Activated T-cell treated with anti-CD3 and anti-CD28 coated beads for 48 hours (primary cell): ENCODE data around the gene ADAMTSL1.

Experiments
- DNase-seq: peaks from one replicate; pipeline ENCODE4 v3.0.0-alpha.2; 2020; ENCODE audit warnings: low read depth

ADAMTSL1 gene

GRCh38 chr9:18775930-18776329 lies 302.0 kb downstream of the ADAMTSL1 start:
- DNase-seq, result no peak

DNA sequence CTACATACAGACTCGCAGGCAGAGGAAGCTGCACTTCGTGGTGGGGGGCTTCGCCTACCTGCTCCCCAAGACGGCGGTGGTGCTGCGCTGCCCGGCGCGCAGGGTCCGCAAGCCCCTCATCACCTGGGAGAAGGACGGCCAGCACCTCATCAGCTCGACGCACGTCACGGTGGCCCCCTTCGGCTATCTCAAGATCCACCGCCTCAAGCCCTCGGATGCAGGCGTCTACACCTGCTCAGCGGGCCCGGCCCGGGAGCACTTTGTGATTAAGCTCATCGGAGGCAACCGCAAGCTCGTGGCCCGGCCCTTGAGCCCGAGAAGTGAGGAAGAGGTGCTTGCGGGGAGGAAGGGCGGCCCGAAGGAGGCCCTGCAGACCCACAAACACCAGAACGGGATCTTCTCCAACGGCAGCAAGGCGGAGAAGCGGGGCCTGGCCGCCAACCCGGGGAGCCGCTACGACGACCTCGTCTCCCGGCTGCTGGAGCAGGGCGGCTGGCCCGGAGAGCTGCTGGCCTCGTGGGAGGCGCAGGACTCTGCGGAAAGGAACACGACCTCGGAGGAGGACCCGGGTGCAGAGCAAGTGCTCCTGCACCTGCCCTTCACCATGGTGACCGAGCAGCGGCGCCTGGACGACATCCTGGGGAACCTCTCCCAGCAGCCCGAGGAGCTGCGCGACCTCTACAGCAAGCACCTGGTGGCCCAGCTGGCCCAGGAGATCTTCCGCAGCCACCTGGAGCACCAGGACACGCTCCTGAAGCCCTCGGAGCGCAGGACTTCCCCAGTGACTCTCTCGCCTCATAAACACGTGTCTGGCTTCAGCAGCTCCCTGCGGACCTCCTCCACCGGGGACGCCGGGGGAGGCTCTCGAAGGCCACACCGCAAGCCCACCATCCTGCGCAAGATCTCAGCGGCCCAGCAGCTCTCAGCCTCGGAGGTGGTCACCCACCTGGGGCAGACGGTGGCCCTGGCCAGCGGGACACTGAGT lies 303.2 kb downstream of the ADAMTSL1 start:
- DNase-seq, result no peak

- DNase-seq, result no peak
Measured at GRCh38 chr9:18778147-18778546, 304.2 kb downstream of the ADAMTSL1 start.

DNA sequence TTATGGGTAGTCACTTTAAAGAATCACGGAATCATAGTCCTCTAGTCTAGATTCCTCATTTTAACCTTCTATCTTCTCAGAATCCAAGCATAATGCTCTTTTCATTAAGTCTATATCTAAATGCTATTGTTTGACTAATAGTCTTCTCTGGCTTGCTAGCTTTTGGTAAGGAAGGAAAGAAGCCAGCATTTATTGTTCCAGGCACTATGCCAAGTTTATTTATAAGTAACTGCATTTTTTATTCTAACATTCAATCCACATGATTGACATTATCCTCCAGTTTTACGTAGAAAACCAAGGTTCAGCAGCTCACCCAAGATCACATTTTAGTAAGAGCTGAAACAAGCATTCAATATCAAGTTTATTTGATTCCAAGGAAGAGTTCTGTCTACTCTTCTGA lies 304.9 kb downstream of the ADAMTSL1 start:
- DNase-seq, result no peak

DNA sequence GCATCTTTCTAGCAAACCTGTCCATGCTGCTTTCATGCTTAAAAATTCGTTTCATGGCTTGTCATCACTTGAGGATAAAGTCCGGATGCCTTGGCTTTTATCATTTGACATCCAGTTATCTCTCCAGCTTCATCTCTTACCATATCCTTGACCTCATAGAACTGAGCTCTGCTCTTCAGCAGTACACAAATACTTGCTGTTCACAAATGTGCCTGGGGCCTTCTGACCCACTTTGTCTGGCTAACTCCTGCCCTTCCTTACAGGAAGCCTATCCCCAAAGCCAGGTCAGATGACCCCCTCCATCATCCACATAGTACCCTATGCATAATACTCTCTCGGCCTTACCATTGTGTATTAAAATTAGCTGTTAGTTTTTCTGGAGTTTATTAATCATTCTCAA lies 310.0 kb downstream of the ADAMTSL1 start:
- DNase-seq, result no peak

- DNase-seq, result no peak
Measured at GRCh38 chr9:18785604-18786003, 311.7 kb downstream of the ADAMTSL1 start.

DNA sequence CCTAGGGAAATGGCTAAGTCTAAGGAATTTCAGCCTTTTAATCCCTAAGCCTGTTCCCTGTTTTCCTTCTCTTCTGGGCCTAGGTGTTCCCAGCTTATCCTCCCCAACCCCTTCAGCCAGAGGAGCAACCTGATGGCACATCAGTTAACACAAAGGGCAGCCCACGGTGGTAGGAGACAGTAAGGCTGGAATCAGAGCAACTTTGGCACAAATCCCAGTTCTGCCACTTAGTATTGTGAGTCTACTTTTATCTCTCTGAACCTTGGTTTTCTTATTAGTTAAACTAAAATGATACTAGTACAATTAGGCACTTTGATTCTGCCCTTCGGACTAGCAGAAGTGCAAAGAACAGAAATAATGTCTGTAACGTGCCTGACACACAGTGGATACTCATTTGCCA lies 312.2 kb downstream of the ADAMTSL1 start:
- DNase-seq, result no peak

DNA sequence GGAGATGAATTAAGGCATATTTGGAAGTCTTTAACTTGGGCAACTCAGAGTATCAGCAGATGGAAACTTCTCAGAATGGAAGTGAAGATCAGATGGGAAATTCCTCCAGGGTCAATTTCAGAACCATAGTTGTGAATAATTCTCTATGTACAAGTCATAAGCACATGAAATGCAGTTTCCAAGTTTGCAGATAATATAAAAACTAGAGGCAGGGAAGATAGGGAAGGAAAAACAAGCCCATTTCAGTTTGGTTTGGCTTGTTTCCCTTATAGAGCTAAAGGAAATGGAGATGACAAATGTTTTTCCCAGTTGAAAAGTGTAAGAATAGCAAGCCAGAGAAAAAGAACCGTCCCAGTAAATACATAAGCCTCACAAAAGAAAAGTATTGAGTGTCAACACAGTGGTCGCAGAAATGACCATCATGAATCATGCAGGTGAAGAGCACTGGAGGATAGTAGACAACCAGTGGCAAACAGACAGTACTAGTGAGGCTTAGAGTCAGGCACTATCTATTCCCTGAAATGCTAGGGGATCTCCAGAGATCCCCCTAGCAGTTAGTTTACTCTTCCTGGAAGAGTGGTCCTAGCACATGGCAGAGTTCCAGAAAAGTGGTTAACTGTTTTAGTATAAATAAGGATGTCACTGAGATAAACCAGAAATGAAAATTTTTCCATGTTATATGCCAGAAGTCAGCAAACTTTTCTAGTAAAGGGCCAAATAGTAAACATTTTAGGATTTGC lies 313.1 kb downstream of the ADAMTSL1 start:
- DNase-seq, result no peak

- DNase-seq, result no peak
Measured at GRCh38 chr9:18788256-18788655, 314.3 kb downstream of the ADAMTSL1 start.

- DNase-seq, result no peak
Measured at GRCh38 chr9:18791074-18791473, 317.1 kb downstream of the ADAMTSL1 start.

DNA sequence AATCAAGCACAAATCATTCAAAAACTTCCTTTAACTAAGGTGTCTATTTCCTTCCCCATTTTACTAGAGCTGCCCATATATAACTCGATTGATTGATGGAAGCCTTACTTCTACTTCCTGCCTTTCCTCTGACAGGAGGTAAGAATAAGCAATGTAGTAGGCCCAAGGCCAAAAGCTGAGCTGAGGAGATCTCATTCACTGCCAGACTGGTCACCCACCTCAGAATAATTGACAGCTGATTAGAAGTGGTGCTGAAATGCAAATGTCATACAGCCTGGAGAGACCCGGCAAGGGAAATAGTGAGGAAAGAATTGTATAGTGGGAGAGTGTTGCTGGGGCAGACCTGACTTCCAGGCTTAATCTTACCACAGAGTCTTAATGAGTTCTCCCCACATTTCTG lies 319.2 kb downstream of the ADAMTSL1 start:
- DNase-seq, result no peak

- no peak for DNase-seq
Measured at GRCh38 chr9:18795947-18796671, 322.2 kb downstream of the ADAMTSL1 start.

- no peak for DNase-seq
Measured at GRCh38 chr9:18796696-18797270, 322.8 kb downstream of the ADAMTSL1 start.

DNA sequence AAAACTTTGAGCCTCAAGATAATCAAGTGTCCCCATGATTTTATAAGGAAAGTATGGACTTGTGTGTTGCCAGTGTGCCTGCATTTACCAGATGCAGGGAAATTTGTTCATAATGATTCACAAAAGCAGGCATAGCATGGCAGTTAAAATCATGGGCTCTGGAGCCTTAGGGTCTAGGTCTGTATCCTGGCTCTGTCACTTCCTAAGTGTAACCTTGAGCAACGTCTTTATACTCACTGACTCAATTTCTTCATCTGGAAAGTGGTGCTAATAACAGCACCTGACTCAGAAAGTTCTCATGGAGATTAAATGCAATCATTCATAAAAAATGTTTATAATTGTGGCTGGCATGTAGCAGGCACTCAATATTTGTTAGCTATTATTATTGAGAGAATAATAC lies 324.2 kb downstream of the ADAMTSL1 start:
- no peak for DNase-seq

DNA sequence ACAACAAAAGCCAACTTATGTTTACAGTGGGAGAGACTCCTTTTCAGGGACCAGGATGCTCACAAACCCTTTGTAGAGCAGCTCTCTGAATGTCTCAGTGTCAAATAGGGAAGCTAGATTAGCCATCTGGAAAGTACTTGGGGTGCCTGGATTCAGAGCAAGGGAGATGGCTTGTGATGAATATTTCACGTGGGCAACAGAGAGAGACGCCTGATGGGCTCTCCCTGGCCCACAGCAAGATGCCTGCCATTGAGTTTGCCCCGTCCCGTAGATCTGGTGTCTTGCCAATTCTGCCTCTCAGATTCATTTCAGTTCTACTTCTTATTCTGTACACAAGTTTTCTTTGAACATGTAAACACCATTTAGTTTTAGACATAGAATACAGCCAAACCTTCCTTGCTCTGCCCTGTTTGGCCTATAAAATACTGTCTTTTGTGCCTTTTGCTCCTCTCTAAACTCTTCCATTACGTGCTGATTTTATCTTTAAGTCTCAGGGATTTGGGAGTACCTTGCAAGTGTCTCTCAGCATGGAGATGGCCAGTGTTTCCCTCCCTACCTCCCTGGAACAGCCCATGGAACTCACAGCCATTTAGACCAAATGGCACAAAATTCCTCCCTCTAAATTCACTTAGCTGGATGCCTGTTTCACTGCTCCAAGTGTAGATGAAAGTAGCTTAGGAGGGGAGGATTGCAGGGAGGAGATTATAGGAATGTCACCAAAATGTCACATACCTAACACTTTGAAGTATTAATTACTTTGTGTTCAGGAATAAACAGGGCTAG lies 324.7 kb downstream of the ADAMTSL1 start:
- DNase-seq, result no peak

GRCh38 chr9:18799428-18799827 lies 325.5 kb downstream of the ADAMTSL1 start:
- no peak for DNase-seq

- DNase-seq, result no peak
Measured at GRCh38 chr9:18800579-18800978, 326.6 kb downstream of the ADAMTSL1 start.

- no peak for DNase-seq
Measured at GRCh38 chr9:18805386-18805785, 331.4 kb downstream of the ADAMTSL1 start.

- no peak for DNase-seq
Measured at GRCh38 chr9:18806232-18807080, 332.5 kb downstream of the ADAMTSL1 start.

DNA sequence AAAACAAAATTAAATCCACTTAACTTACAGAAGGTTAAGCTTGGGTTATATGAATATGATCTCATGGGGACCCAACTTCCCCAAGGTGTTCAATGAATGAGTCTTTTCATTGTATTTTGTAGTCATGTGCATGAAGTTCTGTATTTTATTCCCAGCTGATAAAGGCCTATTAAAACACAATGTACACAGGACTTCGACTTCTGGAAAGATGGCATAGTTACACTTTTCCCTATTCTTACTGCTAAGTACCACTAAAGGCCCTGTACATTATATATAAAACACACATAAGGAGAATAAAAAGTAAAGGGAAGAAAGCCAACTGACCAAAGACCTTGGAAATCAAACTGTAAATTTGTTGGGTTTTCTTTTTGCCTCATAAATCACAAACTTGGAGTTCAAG lies 336.6 kb downstream of the ADAMTSL1 start:
- DNase-seq, result no peak
